ENCODE data around the gene TDRD12.

TDRD12 gene

DNA sequence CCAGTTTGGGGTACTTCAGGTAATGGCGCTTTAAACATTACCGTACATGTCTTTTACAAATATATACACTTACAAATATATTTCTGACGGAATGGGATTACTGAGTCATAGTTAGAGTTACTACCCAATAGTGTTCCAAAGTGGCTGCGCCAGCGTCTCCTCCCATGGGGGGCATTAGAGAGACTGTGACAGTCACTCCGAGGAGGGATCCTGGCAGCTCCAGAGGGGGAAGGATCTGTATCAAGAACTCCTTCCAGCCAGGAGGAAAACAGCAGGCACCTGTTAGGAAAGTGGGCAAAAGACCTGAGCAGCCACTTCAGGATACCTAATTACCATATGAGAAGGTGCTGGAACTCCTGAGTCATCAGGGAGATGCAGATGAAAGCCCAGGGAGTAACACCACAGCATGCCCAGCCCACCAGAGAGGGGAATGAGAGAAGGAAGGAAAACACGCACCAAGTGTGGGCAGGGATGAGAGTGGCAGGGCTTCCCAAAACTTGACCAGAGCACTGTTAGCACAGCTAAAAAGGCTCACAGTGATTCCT lies 97.1 kb downstream of the TDRD12 start:
- TF ChIP-seq, protein P1, sequence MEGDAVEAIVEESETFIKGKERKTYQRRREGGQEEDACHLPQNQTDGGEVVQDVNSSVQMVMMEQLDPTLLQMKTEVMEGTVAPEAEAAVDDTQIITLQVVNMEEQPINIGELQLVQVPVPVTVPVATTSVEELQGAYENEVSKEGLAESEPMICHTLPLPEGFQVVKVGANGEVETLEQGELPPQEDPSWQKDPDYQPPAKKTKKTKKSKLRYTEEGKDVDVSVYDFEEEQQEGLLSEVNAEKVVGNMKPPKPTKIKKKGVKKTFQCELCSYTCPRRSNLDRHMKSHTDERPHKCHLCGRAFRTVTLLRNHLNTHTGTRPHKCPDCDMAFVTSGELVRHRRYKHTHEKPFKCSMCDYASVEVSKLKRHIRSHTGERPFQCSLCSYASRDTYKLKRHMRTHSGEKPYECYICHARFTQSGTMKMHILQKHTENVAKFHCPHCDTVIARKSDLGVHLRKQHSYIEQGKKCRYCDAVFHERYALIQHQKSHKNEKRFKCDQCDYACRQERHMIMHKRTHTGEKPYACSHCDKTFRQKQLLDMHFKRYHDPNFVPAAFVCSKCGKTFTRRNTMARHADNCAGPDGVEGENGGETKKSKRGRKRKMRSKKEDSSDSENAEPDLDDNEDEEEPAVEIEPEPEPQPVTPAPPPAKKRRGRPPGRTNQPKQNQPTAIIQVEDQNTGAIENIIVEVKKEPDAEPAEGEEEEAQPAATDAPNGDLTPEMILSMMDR (IDR thresholded peaks at IDR 0.05): no peak
- TF ChIP-seq ZFX (IDR thresholded peaks at IDR 0.05; ENCODE audit: borderline replicate concordance): no peak
- no peak overlapping the region for H3K27ac ChIP-seq

DNA sequence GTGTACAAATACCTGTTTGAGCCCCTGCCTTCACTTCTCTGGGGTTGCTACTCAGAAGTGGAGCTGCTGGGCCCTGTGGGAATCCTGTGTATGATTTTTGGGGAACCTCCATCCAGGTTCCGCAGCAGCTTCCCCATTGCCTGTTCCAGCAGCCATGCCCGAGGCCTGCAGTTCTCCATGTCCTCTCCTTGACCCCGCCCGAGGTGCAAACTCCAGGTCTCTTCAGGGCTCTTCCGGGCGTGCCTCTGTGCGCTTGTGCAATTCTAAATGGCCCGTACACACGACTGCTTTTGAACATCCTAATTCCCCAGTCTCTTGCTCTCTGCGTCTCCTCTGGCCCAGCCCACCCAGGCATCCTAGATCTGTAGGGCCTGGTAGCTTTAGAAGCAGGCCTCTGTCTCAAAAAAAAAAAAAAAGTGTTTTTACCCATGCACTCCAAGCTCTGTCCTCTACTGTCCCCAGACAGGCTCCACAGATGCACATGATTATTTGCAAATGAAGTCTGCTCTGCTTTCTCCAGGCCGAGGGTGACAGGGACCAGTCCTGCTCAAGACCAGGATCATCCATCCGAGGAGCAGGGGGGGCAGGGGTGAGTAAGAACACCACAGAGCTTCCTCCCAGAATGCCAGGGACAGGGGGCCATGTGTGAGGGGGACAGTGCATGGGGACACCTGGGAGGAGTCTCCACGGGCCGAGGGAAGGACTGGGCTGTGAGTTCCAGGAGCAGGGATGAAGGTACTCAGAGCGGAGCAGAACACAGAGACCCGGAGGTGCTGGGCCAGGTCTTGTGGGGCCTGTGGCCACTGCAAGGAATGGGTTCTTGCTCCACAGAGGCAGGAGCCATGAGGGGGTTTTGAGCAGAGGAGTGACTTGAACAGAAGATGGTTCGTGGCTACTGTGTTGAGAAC lies 98.3 kb downstream of the TDRD12 start:
- TF ChIP-seq, protein P1 (IDR thresholded peaks at IDR 0.05): no peak
- no peak for TF ChIP-seq ZFX (IDR thresholded peaks at IDR 0.05; ENCODE audit: borderline replicate concordance)
- no peak overlapping the region for H3K27ac ChIP-seq

GRCh38 chr19:32818536-32818935 lies 99.0 kb downstream of the TDRD12 start:
- no peak overlapping the region for H3K27ac ChIP-seq
- TF ChIP-seq, protein P1 (IDR thresholded peaks at IDR 0.05): no peak
- TF ChIP-seq ZFX (IDR thresholded peaks at IDR 0.05; ENCODE audit: borderline replicate concordance): no peak

- no peak for TF ChIP-seq ZFX (IDR thresholded peaks at IDR 0.05; ENCODE audit: borderline replicate concordance)
- TF ChIP-seq, protein P1 (IDR thresholded peaks at IDR 0.05): no peak
- no peak overlapping the region for H3K27ac ChIP-seq
Measured at GRCh38 chr19:32819419-32820400, 100.1 kb downstream of the TDRD12 start.

GRCh38 chr19:32822916-32823746 lies 103.6 kb downstream of the TDRD12 start:
- no peak for TF ChIP-seq ZFX (IDR thresholded peaks at IDR 0.05; ENCODE audit: borderline replicate concordance)
- TF ChIP-seq, protein P1 (IDR thresholded peaks at IDR 0.05): no peak
- no peak overlapping the region for H3K27ac ChIP-seq

- TF ChIP-seq, protein P1 (IDR thresholded peaks at IDR 0.05): no peak
- no peak for TF ChIP-seq ZFX (IDR thresholded peaks at IDR 0.05; ENCODE audit: borderline replicate concordance)
- H3K27ac ChIP-seq: no peak overlapping the region
Measured at GRCh38 chr19:32823747-32824102, 104.2 kb downstream of the TDRD12 start.
